ENCODE results near the gene CYCS.
"Not testable (repeated sequence)": the region's sequence is repeated elsewhere in the genome, so short reads cannot be mapped to it uniquely, and the experiment has no call there.

Gene CYCS

GRCh38 chr7:25117226-25118047 lies 7.6 kb downstream of the CYCS start:
- no peak for DNase-seq

GRCh38 chr7:25116621-25117020 lies 8.4 kb downstream of the CYCS start:
- no peak for DNase-seq

- DNase-seq = not testable (repeated sequence)
Measured at GRCh38 chr7:25110514-25110913, 14.5 kb downstream of the CYCS start.

- DNase-seq = no peak
Measured at GRCh38 chr7:25109276-25109675, 15.8 kb downstream of the CYCS start.

- DNase-seq = no peak
Measured at GRCh38 chr7:25105911-25106310, 19.1 kb downstream of the CYCS start.

- DNase-seq = no peak
Measured at GRCh38 chr7:25103773-25104172, 21.3 kb downstream of the CYCS start.

GRCh38 chr7:25101817-25102216 lies 23.2 kb downstream of the CYCS start:
- DNase-seq = no peak

GRCh38 chr7:25098096-25099046 lies 26.7 kb downstream of the CYCS start:
- peak; percentile 73 for DNase-seq

- DNase-seq = no peak
Measured at GRCh38 chr7:25095516-25096345, 29.3 kb downstream of the CYCS start.

- DNase-seq = peak; percentile 64
Measured at GRCh38 chr7:25093268-25093826, 31.7 kb downstream of the CYCS start.

GRCh38 chr7:25091779-25092178 lies 33.3 kb downstream of the CYCS start:
- no peak for DNase-seq

GRCh38 chr7:25091176-25091575 lies 33.9 kb downstream of the CYCS start:
- no peak for DNase-seq

- no peak for DNase-seq
Measured at GRCh38 chr7:25090374-25090773, 34.7 kb downstream of the CYCS start.

- DNase-seq = no peak
Measured at GRCh38 chr7:25087855-25088254, 37.2 kb downstream of the CYCS start.

GRCh38 chr7:25084821-25085220 lies 40.2 kb downstream of the CYCS start:
- no peak for DNase-seq

GRCh38 chr7:25083201-25083600 lies 41.9 kb downstream of the CYCS start:
- DNase-seq = no peak

- DNase-seq = not testable (repeated sequence)
Measured at GRCh38 chr7:25082041-25082440, 43.0 kb downstream of the CYCS start.

GRCh38 chr7:25077096-25077495 lies 48.0 kb downstream of the CYCS start:
- no peak for DNase-seq

- DNase-seq = no peak
Measured at GRCh38 chr7:25075459-25075858, 49.6 kb downstream of the CYCS start.

GRCh38 chr7:25073451-25073850 lies 51.6 kb downstream of the CYCS start:
- DNase-seq = no peak

Data from NCI-H1436 (cell line).